Peyer's patch (tissue), 4 donors: Measurements from ENCODE around the gene TTLL12.

Source experiments
- POLR2A ChIP-seq, 2 donors: fragments of 450-650 bp; IDR thresholded peaks; one replicate each; pipeline ENCODE4 v1.5.1; 2017; ENCODE audit warnings: antibody characterized with exemption in 2 of 2, mild to moderate bottlenecking in 2 of 2, moderate library complexity in 2 of 2
- TF ChIP-seq, protein P1 (sequence below), 6 experiments: fragments of 450-650 bp in 4 of 6; fragments of 200-600 bp in 2 of 6; sonication (generic) in 1 of 6; IDR thresholded peaks; one replicate each; pipeline ENCODE4 v1.5.1; 2017 to 2019; ENCODE audit warnings: antibody characterized with exemption in 6 of 6, mild to moderate bottlenecking in 3 of 6, moderate library complexity in 1 of 6

DNA sequence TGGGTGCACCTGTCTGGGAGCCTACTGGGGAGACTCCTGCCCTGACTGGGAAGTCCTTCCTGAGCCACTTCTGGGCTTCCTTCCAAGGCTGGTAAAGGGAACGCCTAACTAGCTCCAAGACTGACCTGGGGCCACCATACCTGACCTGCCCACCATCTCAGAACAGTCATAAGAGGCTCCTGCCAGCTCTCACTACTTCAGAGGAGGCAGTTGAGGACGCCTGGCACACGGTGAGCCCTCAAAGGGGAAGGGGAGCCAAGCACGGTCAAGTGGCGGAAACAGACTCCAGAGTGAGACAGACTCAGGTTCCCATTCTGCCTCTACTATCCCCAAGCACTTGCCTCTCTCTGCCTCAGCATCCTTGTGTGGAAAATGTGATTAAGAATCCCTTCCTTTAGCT, 51.4 kb downstream of the TTLL12 start:
- TF ChIP-seq, protein P1, sequence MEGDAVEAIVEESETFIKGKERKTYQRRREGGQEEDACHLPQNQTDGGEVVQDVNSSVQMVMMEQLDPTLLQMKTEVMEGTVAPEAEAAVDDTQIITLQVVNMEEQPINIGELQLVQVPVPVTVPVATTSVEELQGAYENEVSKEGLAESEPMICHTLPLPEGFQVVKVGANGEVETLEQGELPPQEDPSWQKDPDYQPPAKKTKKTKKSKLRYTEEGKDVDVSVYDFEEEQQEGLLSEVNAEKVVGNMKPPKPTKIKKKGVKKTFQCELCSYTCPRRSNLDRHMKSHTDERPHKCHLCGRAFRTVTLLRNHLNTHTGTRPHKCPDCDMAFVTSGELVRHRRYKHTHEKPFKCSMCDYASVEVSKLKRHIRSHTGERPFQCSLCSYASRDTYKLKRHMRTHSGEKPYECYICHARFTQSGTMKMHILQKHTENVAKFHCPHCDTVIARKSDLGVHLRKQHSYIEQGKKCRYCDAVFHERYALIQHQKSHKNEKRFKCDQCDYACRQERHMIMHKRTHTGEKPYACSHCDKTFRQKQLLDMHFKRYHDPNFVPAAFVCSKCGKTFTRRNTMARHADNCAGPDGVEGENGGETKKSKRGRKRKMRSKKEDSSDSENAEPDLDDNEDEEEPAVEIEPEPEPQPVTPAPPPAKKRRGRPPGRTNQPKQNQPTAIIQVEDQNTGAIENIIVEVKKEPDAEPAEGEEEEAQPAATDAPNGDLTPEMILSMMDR (IDR thresholded peaks at IDR 0.05): no peak
- TF ChIP-seq POLR2A (IDR thresholded peaks at IDR 0.05): no peak
